Anterior cingulate cortex (tissue), 58 donors: ENCODE measurements around the gene MYEF2.
A peak's percentile ranks its signal among the peaks of the same experiment; 100 is the strongest.

Experiments used
- DNase-seq, 58 donors: peaks; one replicate each; lab custom pipeline; 2025; lab: John Stamatoyannopoulos, UW

Gene MYEF2

GRCh38 chr15:48090666-48091065, 87.4 kb downstream of the MYEF2 start:
- DNase-seq, result no peak

DNA sequence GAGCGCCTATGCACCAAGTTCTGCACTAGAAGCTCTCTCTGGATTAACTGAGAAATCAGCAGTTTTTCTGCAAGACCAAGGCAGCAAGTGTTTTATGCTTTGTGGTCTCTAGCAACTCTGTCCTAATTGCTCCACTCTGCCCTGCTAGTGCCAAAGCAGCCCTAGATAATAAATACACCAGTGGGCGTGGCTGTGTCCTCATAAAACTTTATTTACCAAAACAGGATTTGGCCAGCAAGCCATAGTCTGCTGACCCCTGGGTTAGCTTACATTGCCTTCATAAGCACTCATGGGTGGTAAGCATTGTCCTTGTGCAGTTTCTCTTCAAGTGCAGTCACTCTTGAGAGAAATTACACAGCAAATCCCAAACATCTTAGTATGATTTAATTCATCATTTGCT, 88.0 kb downstream of the MYEF2 start:
- DNase-seq, result no peak

DNA sequence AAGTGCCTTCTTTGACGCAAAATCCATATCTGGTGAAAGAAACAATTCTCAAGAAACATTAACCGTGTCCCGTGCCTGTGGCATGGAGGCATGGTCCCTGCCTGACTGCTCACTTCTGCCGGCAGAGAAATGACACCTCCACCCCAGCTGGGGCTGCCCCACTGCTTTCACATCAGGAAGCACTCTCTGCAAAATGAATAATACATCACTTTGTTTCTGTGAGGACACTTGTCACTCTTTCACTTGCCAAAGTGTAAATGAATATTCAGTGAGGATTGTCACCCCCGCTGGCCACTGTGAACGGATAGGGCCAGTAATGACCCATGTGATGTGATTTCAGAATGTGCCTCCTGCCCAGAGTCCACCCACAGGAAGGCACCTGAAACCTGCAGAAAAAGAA, 88.4 kb downstream of the MYEF2 start:
- no peak for DNase-seq

DNA sequence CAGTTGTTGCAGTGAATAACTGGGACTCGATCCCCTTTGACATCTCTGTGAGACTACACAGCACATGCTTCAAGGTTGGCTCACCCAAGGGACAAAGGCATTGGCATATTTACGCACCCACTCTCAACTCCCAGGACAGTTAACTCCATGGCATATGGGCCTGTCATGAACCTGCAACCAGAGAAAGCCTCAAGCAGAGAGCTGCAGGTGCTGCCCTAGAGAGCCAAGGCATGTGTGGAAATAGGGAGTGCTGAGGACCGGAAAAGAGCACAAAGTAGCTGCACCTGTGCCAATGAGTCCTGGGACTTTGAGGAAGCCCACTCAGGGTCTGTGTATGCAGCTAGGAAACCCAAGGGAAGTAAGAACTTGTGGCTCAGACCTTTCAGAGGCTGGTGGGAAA, 90.3 kb downstream of the MYEF2 start:
- no peak for DNase-seq

- DNase-seq, result no peak
These were observed 91.5 kb downstream of the MYEF2 start for GRCh38 chr15:48086576-48086975.

DNA sequence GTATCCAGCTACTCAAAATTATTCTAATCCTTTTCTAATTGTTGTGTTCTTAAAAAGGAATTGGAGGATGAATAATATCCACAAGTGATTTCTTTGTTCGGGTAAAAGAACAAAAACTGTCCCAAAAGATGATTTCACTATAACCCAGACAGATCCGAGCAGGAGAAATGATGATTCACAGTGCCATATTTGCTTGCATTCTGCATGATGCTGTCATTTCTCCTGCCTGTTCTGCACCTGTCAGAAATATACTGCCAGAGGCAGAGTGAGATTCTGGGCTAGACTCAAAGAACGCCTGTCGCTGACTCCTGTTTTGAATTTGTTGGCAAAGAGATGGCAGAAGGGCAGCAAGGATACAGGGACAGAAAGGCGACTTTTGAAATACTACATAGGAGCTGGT, 92.0 kb downstream of the MYEF2 start:
- DNase-seq, result no peak

GRCh38 chr15:48085591-48085930, 92.5 kb downstream of the MYEF2 start:
- peak in 1 of 58 donors; percentile 4 for DNase-seq

- no peak for DNase-seq
These were observed 93.1 kb downstream of the MYEF2 start for GRCh38 chr15:48084759-48085590.
